GM12878 (cell line): ENCODE data around the gene DOK1. TPM values are rescaled to one million over a fixed set of nuclear protein-coding genes. Genes with fewer than 3 reads are reported as not detected.

ENCODE experiments used
- ATAC-seq: fragments of 200-7000 bp; cut with Tn5 transposase; 3 replicates; pipeline ENCODE4 v1.9.1; 2020; ENCODE audit warnings: mild to moderate bottlenecking, moderate library complexity
- BruUV-seq: library from RNA; stranded (reverse); fragments of 400-500 nt; replicated peaks from 2 replicates; lab custom pipeline; 2021; lab: Mats Ljungman, UMichigan
- CTCF ChIA-PET: fragments of 300-600 bp; sonication (Branson Sonifier 250); formaldehyde crosslinking; extraction: SDS; loops from one replicate; lab custom pipeline; 2021; ENCODE audit warnings: inconsistent platforms; lab: Yijun Ruan, JAX
- POLR2A ChIA-PET: fragments of 350-600 bp; formaldehyde crosslinking; extraction: SDS; loops from one replicate; lab custom pipeline; 2021; ENCODE audit warnings: inconsistent platforms; lab: Charles Lee
- RAD21 ChIA-PET: fragments of 300-600 bp; sonication (Branson Sonifier 250); formaldehyde crosslinking; loops from one replicate; lab custom pipeline; 2023; ENCODE audit warnings: antibody characterized with exemption; ENCODE audit not compliant: unreplicated experiment; lab: Charles Lee
- SMC1A ChIA-PET: fragments of 300-600 bp; sonication (Branson Sonifier 250); formaldehyde crosslinking; loops from one replicate; lab custom pipeline; 2023; ENCODE audit not compliant: unreplicated experiment, uncharacterized antibody; lab: Charles Lee
- DNase-seq: peaks from one replicate; pipeline ENCODE4 v3.0.0-alpha.2; 2011; ENCODE audit warnings: low read depth, low spot score
- FAIRE-seq: peaks from 3 replicates; lab custom pipeline; 2011; peaks lifted over from hg19 to GRCh38; lab: Jason Lieb, UNC
- H2AFZ ChIP-seq: 2 replicates; pipeline ENCODE4 v1.6.0; 2011; ENCODE audit warnings: low read depth, low read length, control low read depth; ENCODE audit not compliant: control insufficient read depth
- H3K27ac ChIP-seq: 2 replicates; pipeline ENCODE4 v1.5.1; 2011; ENCODE audit warnings: control low read depth; ENCODE audit not compliant: control insufficient read depth, insufficient read depth
- H3K27me3 ChIP-seq, 2 experiments: replicated peaks in 1 of 2; 2 replicates each; pipeline versions ENCODE4 v1.6.0 to v1.6.1; 2011; ENCODE audit warnings: low read length in 1 of 2; ENCODE audit not compliant: control insufficient read depth in 2 of 2, insufficient read depth in 2 of 2
- H3K36me3 ChIP-seq, 2 experiments: 2 replicates each; pipeline ENCODE4 v1.5.1; 2011; ENCODE audit warnings: low read length in 1 of 2; ENCODE audit not compliant: control insufficient read depth in 2 of 2, insufficient read depth in 2 of 2
- H3K4me1 ChIP-seq: 2 replicates; pipeline ENCODE4 v1.6.1; 2011; ENCODE audit warnings: mild to moderate bottlenecking, low read length, moderate library complexity, mixed read lengths; ENCODE audit not compliant: control insufficient read depth, insufficient read depth
- H3K4me2 ChIP-seq: 2 replicates; pipeline ENCODE4 v1.6.0; 2011; ENCODE audit warnings: control low read depth; ENCODE audit not compliant: control insufficient read depth, insufficient read depth
- H3K4me3 ChIP-seq: fragments of 200-600 bp; sonication (generic); 2 replicates; pipeline ENCODE4 v1.5.1; 2016
- H3K79me2 ChIP-seq: 2 replicates; pipeline ENCODE4 v1.6.0; 2011; ENCODE audit warnings: low read length; ENCODE audit not compliant: control insufficient read depth, insufficient read depth
- H3K9ac ChIP-seq: 2 replicates; pipeline ENCODE4 v1.8.0; 2011; ENCODE audit warnings: low read length, control low read depth, mixed read lengths; ENCODE audit not compliant: control insufficient read depth, insufficient read depth
- H3K9me3 ChIP-seq: replicated peaks from 3 replicates; pipeline ENCODE4 v1.5.1; 2011; ENCODE audit warnings: mild to moderate bottlenecking, low read length; ENCODE audit not compliant: control insufficient read depth, insufficient read depth
- H4K20me1 ChIP-seq: 2 replicates; pipeline ENCODE4 v1.6.0; 2011; ENCODE audit not compliant: control insufficient read depth, insufficient read depth
- CHD2 ChIP-seq: IDR thresholded peaks from 2 replicates; pipeline ENCODE4 v1.6.1; 2011; ENCODE audit warnings: low read depth, low read length, improper control_type of control experiment, borderline replicate concordance
- NR2C2 ChIP-seq: IDR thresholded peaks from 2 replicates; pipeline ENCODE4 v1.6.1; 2011; ENCODE audit warnings: borderline replicate concordance, low read depth; ENCODE audit not compliant: control insufficient read depth, insufficient read length
- RAD51 ChIP-seq: fragments of 450-650 bp; IDR thresholded peaks from 2 replicates; pipeline ENCODE4 v1.6.1; 2016; ENCODE audit warnings: moderate library complexity, mild to moderate bottlenecking, inconsistent platforms
- STAT1 ChIP-seq: fragments of 450-650 bp; conservative IDR thresholded peaks from 2 replicates; pipeline ENCODE4 v1.6.1; 2014; ENCODE audit warnings: antibody characterized with exemption, mild to moderate bottlenecking
- SUZ12 ChIP-seq: fragments of 200-600 bp; sonication (generic); IDR thresholded peaks from one replicate; pipeline ENCODE4 v1.6.1; 2018; ENCODE audit warnings: antibody characterized with exemption, mild to moderate bottlenecking; ENCODE audit not compliant: unreplicated experiment
- ZNF274 ChIP-seq: IDR thresholded peaks from one replicate; pipeline ENCODE4 v1.8.0; 2011; ENCODE audit not compliant: insufficient read length, insufficient read depth
- WGBS: methylation state at CpG from one replicate; pipeline ENCODE4 v1.1.6; 2016; ENCODE audit warnings: low lambda C conversion rate; ENCODE audit not compliant: insufficient replicate concordance, insufficient coverage; ENCODE audit errors: missing lambda C conversion rate; 5-methylcytosine and 5-hydroxymethylcytosine counted together
- in situ Hi-C: fragments of 300-500 bp; cut with MboI; formaldehyde crosslinking; loops from 9 replicates; pipeline ENCODE4 v1.14.3; 2018; ENCODE audit warnings: mixed read lengths
- intact Hi-C: fragments of 100-400 bp; cut with micrococcal nuclease; formaldehyde crosslinking; loops from one replicate; pipeline ENCODE4 v1.14.2; 2022; ENCODE audit not compliant: unreplicated experiment
- polyA plus RNA-seq, 11 experiments: library from polyadenylated mRNA; depleted of rRNA in 4 of 11; unstranded in 6 of 11; stranded (reverse) in 5 of 11; fragments of >200 nt; fragmentation: Nextera tagmentation in 4 of 11; fragmentation: Illumina TruSeq in 1 of 11; extraction: Ambion mirVana in 4 of 11; extraction: Trizol in 1 of 11; gene quantifications; 1 replicate in 1 of 11; 2 replicates in 10 of 11; pipeline versions ENCODE4 v1.2.1 to v1.2.3, GENCODE V29; 2011 to 2016; ENCODE audit warnings: inconsistent platforms in 2 of 11, missing spikeins in 2 of 11, low read depth in 1 of 11
- total RNA-seq, 4 experiments: library from RNA; depleted of rRNA in 3 of 4; stranded (reverse); fragments of >200 nt in 3 of 4; fragmentation: Illumina TruSeq in 1 of 4; extraction: Trizol in 1 of 4; gene quantifications; 2 replicates each; pipeline versions ENCODE4 v1.2.1 to v1.2.3, GENCODE V29; 2013 to 2021
- TF ChIP-seq, protein P1 (sequence below): fragments of 450-650 bp; IDR thresholded peaks from 2 replicates; pipeline ENCODE4 v1.6.1; 2014; ENCODE audit warnings: mild to moderate bottlenecking
- TF ChIP-seq, protein P2 (sequence below): IDR thresholded peaks from 2 replicates; pipeline ENCODE4 v1.6.1; 2011; ENCODE audit warnings: low read depth, mild to moderate bottlenecking, low read length, moderate library complexity, borderline replicate concordance; ENCODE audit errors: extremely low read depth
- TF ChIP-seq, protein P3 (sequence below): IDR thresholded peaks from 2 replicates; pipeline ENCODE4 v1.6.1; 2012; ENCODE audit warnings: mild to moderate bottlenecking, low read depth, low read length
- TF ChIP-seq, protein P4 (sequence below): IDR thresholded peaks from 2 replicates; pipeline ENCODE4 v1.6.1; 2012; ENCODE audit warnings: low read depth, low read length, improper control_type of control experiment

DOK1 gene
- total and polyA plus RNA-seq, 10 of the 15 experiments (the other 5 are each of a cell fraction or from before 2014, with no cell fraction given), result 1.4 to 104 (median 59.7) TPM

DNA sequence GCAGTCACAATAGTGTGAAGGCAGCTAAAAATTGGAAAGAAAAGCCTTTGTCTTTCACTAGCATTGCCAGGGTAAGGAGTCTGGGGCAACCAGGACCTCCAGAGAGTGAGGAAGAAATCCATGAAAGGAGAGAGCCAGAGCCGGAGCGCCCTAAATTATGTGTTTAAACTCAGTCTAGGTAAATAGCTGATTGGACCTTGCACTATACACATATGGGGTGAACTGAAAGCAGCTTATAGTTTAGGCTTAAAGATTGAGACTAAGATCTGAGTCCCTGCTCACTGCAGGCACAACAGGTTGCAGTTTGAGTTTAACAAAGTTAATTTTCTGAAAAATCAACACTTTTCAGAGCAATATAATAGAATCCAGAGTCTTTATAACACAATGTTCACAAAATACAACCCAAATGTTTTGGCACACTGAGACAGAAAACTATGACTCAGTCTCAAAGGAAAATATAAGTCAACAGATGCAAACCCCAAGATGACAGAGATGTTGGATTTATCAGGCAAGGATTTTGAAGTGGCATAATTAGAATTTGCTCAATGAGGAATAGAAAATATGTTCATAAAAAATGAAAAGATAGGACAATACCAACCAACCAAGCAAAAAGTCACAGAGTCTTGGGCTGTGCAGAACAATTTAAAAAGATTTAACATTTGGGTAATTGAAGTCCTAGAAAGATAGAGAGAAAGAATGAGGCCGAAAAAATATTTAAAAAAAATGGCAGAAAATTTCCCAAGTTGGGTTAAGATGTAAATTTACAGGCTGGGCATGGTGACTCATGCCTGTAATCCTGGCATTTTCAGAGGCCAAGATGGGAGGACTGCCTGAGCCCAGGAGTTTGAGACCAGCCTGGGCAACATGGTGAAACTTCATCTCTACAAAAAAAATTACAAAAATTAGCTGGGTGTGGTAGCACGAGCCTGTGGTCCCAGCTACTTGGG lies 39.6 kb downstream of the DOK1 start:
- CTCF ChIA-PET, result interaction anchor here (0.6 to 12.8 kb wide), 5 partner anchors 10 to 281 kb away, joined by 3 to 280 read pairs (median 4); partner anchors contain the start of genes CCDC142 and TTC31
- in situ Hi-C loops, result loop anchor here (10.0 kb wide), 1 partner anchor 349 kb away; no protein-coding TSS in a partner anchor
- TF ChIP-seq ZNF274, result no peak
- no peak for TF ChIP-seq NR2C2
- TF ChIP-seq, protein P1, sequence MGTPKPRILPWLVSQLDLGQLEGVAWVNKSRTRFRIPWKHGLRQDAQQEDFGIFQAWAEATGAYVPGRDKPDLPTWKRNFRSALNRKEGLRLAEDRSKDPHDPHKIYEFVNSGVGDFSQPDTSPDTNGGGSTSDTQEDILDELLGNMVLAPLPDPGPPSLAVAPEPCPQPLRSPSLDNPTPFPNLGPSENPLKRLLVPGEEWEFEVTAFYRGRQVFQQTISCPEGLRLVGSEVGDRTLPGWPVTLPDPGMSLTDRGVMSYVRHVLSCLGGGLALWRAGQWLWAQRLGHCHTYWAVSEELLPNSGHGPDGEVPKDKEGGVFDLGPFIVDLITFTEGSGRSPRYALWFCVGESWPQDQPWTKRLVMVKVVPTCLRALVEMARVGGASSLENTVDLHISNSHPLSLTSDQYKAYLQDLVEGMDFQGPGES, result no peak
- TF ChIP-seq, protein P2, sequence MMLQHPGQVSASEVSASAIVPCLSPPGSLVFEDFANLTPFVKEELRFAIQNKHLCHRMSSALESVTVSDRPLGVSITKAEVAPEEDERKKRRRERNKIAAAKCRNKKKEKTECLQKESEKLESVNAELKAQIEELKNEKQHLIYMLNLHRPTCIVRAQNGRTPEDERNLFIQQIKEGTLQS, result no peak
- TF ChIP-seq, protein P3, sequence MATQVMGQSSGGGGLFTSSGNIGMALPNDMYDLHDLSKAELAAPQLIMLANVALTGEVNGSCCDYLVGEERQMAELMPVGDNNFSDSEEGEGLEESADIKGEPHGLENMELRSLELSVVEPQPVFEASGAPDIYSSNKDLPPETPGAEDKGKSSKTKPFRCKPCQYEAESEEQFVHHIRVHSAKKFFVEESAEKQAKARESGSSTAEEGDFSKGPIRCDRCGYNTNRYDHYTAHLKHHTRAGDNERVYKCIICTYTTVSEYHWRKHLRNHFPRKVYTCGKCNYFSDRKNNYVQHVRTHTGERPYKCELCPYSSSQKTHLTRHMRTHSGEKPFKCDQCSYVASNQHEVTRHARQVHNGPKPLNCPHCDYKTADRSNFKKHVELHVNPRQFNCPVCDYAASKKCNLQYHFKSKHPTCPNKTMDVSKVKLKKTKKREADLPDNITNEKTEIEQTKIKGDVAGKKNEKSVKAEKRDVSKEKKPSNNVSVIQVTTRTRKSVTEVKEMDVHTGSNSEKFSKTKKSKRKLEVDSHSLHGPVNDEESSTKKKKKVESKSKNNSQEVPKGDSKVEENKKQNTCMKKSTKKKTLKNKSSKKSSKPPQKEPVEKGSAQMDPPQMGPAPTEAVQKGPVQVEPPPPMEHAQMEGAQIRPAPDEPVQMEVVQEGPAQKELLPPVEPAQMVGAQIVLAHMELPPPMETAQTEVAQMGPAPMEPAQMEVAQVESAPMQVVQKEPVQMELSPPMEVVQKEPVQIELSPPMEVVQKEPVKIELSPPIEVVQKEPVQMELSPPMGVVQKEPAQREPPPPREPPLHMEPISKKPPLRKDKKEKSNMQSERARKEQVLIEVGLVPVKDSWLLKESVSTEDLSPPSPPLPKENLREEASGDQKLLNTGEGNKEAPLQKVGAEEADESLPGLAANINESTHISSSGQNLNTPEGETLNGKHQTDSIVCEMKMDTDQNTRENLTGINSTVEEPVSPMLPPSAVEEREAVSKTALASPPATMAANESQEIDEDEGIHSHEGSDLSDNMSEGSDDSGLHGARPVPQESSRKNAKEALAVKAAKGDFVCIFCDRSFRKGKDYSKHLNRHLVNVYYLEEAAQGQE, result no peak
- TF ChIP-seq RAD51, result no peak
- TF ChIP-seq CHD2, result no peak
- no peak for TF ChIP-seq SUZ12
- TF ChIP-seq, protein P4, sequence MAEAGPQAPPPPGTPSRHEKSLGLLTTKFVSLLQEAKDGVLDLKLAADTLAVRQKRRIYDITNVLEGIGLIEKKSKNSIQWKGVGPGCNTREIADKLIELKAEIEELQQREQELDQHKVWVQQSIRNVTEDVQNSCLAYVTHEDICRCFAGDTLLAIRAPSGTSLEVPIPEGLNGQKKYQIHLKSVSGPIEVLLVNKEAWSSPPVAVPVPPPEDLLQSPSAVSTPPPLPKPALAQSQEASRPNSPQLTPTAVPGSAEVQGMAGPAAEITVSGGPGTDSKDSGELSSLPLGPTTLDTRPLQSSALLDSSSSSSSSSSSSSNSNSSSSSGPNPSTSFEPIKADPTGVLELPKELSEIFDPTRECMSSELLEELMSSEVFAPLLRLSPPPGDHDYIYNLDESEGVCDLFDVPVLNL, result no peak
- TF ChIP-seq STAT1, result no peak
- Histone ChIP-seq H3K27me3 (no peaks in the 10 kb centered on the region), H3K27ac (no peak overlapping the region), H3K4me2 (no peak overlapping the region), H3K36me3 (no peaks in the 10 kb centered on the region), H4K20me1 (no peaks in the 10 kb centered on the region), H3K9ac (no peak overlapping the region), H3K79me2 (no peaks in the 10 kb centered on the region), H2AFZ (no peak overlapping the region), H3K9me3 (no peaks in the 10 kb centered on the region), H3K4me3 (no peak overlapping the region), H3K4me1 (no peaks in the 10 kb centered on the region)
- intact Hi-C loops, result no loop called here
- BruUV-seq, result no TSS peak
- FAIRE-seq (no peak), DNase-seq (no peak), ATAC-seq (no peak)
- RAD21 ChIA-PET, result interaction anchor here (1.6 kb wide), 1 partner anchor 10 kb away, joined by 5 read pairs; no protein-coding TSS in a partner anchor
- POLR2A ChIA-PET, result no interaction called here
- WGBS, result 34% methylated on average over 4 of the region's 4 CpGs
- SMC1A ChIA-PET, result interaction anchor here (1.0 to 1.2 kb wide), 2 partner anchors 9 to 62 kb away, joined by 3 read pairs; no protein-coding TSS in a partner anchor
